ENCODE measurements around the gene CAMTA1. TPM values are rescaled to one million over a fixed set of nuclear protein-coding genes. Genes with fewer than 3 reads are reported as not detected.

Gene CAMTA1
- total and polyA plus RNA-seq, 9 of the 15 experiments (the other 6 are each of a cell fraction or from before 2014, with no cell fraction given): 43.9 to 161 (median 65.9) TPM

- TF ChIP-seq CBX1 (IDR thresholded peaks at IDR 0.05; ENCODE audit: low read depth): no peak
These were observed 667.8 kb downstream of the CAMTA1 start (continued) for GRCh38 chr1:7453038-7453437.

GRCh38 chr1:7454052-7454815 lies 669.0 kb downstream of the CAMTA1 start:
- no peak overlapping the region for H2AFZ ChIP-seq (ENCODE audit: low read depth, low read length)
- no peaks in the 10 kb centered on the region for H3K9me3 ChIP-seq (replicated peaks; ENCODE audit: control insufficient read depth, insufficient read depth, low read depth, low read length)
- DNase-seq (ENCODE audit: extremely low read depth in 1 of 4, low spot score in 3 of 4): peak in 3 of 4 experiments; percentile 31 to 42 (median 33)
- no peak for FAIRE-seq
- peak; percentile 77 for ATAC-seq
- peaks cover 11% of the 10 kb centered on the region; the same call in 1 of the 2 replicates for H4K20me1 ChIP-seq (replicated peaks; ENCODE audit: control insufficient read depth, insufficient read depth, low read length)
- H3K79me2 ChIP-seq (ENCODE audit: control insufficient read depth, insufficient read depth, low read length): no peaks in the 10 kb centered on the region
- H3K27ac ChIP-seq (ENCODE audit: extremely low read depth, low read depth, low read length): no peak overlapping the region
- no peaks in the 10 kb centered on the region for H3K4me1 ChIP-seq (replicated peaks in 1 of 2; ENCODE audit: control insufficient read depth in 2 of 2, insufficient read depth in 2 of 2, low read length in 2 of 2)
- in situ Hi-C loops (cut with MboI) (no loop called here), intact Hi-C loops (cut with micrococcal nuclease) (loop anchor here (10.0 kb wide), 1 partner anchor 191 kb away; no protein-coding TSS in a partner anchor)
- BruUV-seq (replicated peaks): no TSS peak
- peaks cover 26 to 81% of the 10 kb centered on the region in 2 experiments; a peak in 4 of 5 replicates for H3K27me3 ChIP-seq (ENCODE audit: control insufficient read depth in 2 of 2, insufficient read depth in 2 of 2, low read length in 2 of 2)
- H3K9me1 ChIP-seq (ENCODE audit: control insufficient read depth, insufficient read depth, low read length): no peaks in the 10 kb centered on the region
- ChIA-PET CTCF (ENCODE audit: low intra/inter-chr PET ratio) (interaction anchor here (1.4 kb wide), 1 partner anchor 193 kb away, joined by 5 read pairs; no protein-coding TSS in a partner anchor), POLR2A (interaction anchor here (0.7 to 1.3 kb wide), 3 partner anchors 14 to 439 kb away, joined by 3 to 5 read pairs (median 4); no protein-coding TSS in a partner anchor)
- H3K4me2 ChIP-seq (ENCODE audit: insufficient read depth, low read length): no peak overlapping the region
- H3K36me3 ChIP-seq (ENCODE audit: control insufficient read depth, insufficient read depth, low read length): no peaks in the 10 kb centered on the region
- TF ChIP-seq SIRT6 (IDR thresholded peaks at IDR 0.05; ENCODE audit: low read depth, low read length): no peak
- TF ChIP-seq CTCF (IDR thresholded peaks at IDR 0.05 in 2 of 3, conservative IDR thresholded peaks at IDR 0.05 in 1 of 3; ENCODE audit: insufficient read depth in 2 of 3, low read depth in 1 of 3, low read length in 3 of 3): peak; percentile 51 to 52 (median 51); a peak in 5 of 6 replicates
- TF ChIP-seq RAD21 (CRISPR knock-in tag; conservative IDR thresholded peaks at IDR 0.05 in 1 of 2, IDR thresholded peaks at IDR 0.05 in 1 of 2): peak; percentile 44 to 58
- TF ChIP-seq REST (IDR thresholded peaks at IDR 0.05; ENCODE audit: borderline replicate concordance): peak; percentile 22; the same call in 1 of the 2 replicates
- TF ChIP-seq REST (CRISPR knock-in tag; IDR thresholded peaks at IDR 0.05; ENCODE audit: low read depth): no peak
- 0 out of 2 replicates have a peak, but pooled peaks have one; percentile 12 for TF ChIP-seq SMC3 (conservative IDR thresholded peaks at IDR 0.05; ENCODE audit: insufficient read depth, low read depth, low read length)
- TF ChIP-seq ZKSCAN3 (CRISPR knock-in tag; IDR thresholded peaks at IDR 0.05): no peak
- 1% methylated on average over 19 of the region's 19 CpGs for WGBS (ENCODE audit: insufficient coverage, low coverage, missing lambda C conversion rate)
- H3K9ac ChIP-seq (ENCODE audit: insufficient read depth in 1 of 2, low read depth in 2 of 2, low read length in 2 of 2): no peak overlapping the region
- H3K4me3 ChIP-seq: no peak overlapping the region
